NCI-H1930 (cell line): ENCODE data around the gene HOXA2.

Source experiments
- DNase-seq, 2 experiments: peaks; one replicate each; lab custom pipeline; 2025; lab: John Stamatoyannopoulos, UW

HOXA2 gene

GRCh38 chr7:27141137-27141922 lies 38.8 kb upstream of the HOXA2 start:
- no peak for DNase-seq

GRCh38 chr7:27140126-27140857 lies 37.8 kb upstream of the HOXA2 start:
- DNase-seq = no peak

GRCh38 chr7:27139334-27140125 lies 37.0 kb upstream of the HOXA2 start:
- no peak for DNase-seq

GRCh38 chr7:27138985-27139333 lies 36.5 kb upstream of the HOXA2 start:
- DNase-seq = no peak

- no peak for DNase-seq
These were observed 36.0 kb upstream of the HOXA2 start for GRCh38 chr7:27138472-27138871.

- DNase-seq = no peak
These were observed 35.3 kb upstream of the HOXA2 start for GRCh38 chr7:27137640-27138315.

- no peak for DNase-seq
These were observed 31.9 kb upstream of the HOXA2 start for GRCh38 chr7:27134392-27134791.

- no peak for DNase-seq
These were observed 31.1 kb upstream of the HOXA2 start for GRCh38 chr7:27133409-27134231.

- no peak for DNase-seq
These were observed 30.5 kb upstream of the HOXA2 start for GRCh38 chr7:27132978-27133377.

- no peak for DNase-seq
These were observed 29.7 kb upstream of the HOXA2 start for GRCh38 chr7:27132214-27132613.

GRCh38 chr7:27131390-27131819 lies 28.9 kb upstream of the HOXA2 start:
- DNase-seq = no peak

GRCh38 chr7:27130540-27131389 lies 28.3 kb upstream of the HOXA2 start, which contains the start of gene HOXA4:
Gene HOXA4 (minus strand): TSS chr7:27130757. CDS start chr7:27130733, 24 bp downstream.
- DNase-seq = peak; percentile 66 to 83

GRCh38 chr7:27129729-27130539 lies 27.5 kb upstream of the HOXA2 start:
- no peak for DNase-seq

- DNase-seq = no peak
These were observed 26.6 kb upstream of the HOXA2 start for GRCh38 chr7:27128776-27129728.

GRCh38 chr7:27128034-27128433 lies 25.6 kb upstream of the HOXA2 start:
- DNase-seq = no peak

GRCh38 chr7:27126596-27127327 lies 24.3 kb upstream of the HOXA2 start:
- DNase-seq = no peak

GRCh38 chr7:27125986-27126394 lies 23.5 kb upstream of the HOXA2 start:
- no peak for DNase-seq
